Neutrophil (primary cell): ENCODE measurements around the gene RTN3.

Experiments
- H3K27ac ChIP-seq: fragments of 200-600 bp; sonication (generic); 2 replicates; pipeline ENCODE4 v1.5.1; 2016; ENCODE audit warnings: mild to moderate bottlenecking, moderate library complexity
- H3K27me3 ChIP-seq: fragments of 200-600 bp; sonication (generic); 2 replicates; pipeline ENCODE4 v1.6.0; 2016; ENCODE audit warnings: mild to moderate bottlenecking
- H3K36me3 ChIP-seq: fragments of 200-600 bp; sonication (generic); 2 replicates; pipeline ENCODE4 v1.5.1; 2017
- H3K4me1 ChIP-seq, 2 experiments: fragments of 200-600 bp in 1 of 2; sonication (generic) in 1 of 2; 1 replicate in 1 of 2; 2 replicates in 1 of 2; pipeline versions ENCODE4 v1.5.1 to v1.6.1; 2013 to 2016; ENCODE audit warnings: low read depth in 1 of 2, low read length in 1 of 2, mild to moderate bottlenecking in 1 of 2, moderate library complexity in 1 of 2; ENCODE audit not compliant: control insufficient read depth in 1 of 2, insufficient read depth in 1 of 2
- H3K4me3 ChIP-seq, 2 experiments: fragments of 200-600 bp in 1 of 2; sonication (generic) in 1 of 2; 1 replicate in 1 of 2; 2 replicates in 1 of 2; pipeline ENCODE4 v1.5.1; 2013 to 2016; ENCODE audit warnings: low read depth in 1 of 2, low read length in 1 of 2, mild to moderate bottlenecking in 1 of 2, moderate library complexity in 1 of 2
- H3K9me3 ChIP-seq: fragments of 200-600 bp; sonication (generic); 2 replicates; pipeline ENCODE4 v1.5.1; 2016
- TF ChIP-seq, protein P1 (sequence below): fragments of 200-600 bp; sonication (generic); IDR thresholded peaks from 2 replicates; pipeline ENCODE4 v1.5.1; 2016; ENCODE audit warnings: antibody characterized with exemption

The RTN3 gene

DNA sequence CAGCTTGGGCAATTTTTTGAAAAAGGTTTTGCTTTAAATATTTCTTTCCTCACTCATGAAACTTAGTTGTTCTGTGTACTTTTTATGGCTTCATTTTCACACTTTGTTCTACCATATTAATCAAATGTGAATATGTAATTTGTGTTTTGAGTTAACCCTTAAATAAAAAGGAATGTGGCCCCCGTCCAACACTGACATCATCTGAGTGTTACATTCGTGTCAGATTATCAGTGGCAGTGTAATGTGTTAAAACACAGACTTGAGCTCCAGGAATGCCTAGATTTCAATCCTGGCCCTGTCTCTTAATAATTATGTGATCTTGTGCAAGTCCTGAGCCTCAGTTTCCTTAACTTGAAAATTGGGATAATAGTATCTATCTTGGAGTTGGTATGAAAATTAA, 5.6 kb downstream of the RTN3 start:
- TF ChIP-seq, protein P1, sequence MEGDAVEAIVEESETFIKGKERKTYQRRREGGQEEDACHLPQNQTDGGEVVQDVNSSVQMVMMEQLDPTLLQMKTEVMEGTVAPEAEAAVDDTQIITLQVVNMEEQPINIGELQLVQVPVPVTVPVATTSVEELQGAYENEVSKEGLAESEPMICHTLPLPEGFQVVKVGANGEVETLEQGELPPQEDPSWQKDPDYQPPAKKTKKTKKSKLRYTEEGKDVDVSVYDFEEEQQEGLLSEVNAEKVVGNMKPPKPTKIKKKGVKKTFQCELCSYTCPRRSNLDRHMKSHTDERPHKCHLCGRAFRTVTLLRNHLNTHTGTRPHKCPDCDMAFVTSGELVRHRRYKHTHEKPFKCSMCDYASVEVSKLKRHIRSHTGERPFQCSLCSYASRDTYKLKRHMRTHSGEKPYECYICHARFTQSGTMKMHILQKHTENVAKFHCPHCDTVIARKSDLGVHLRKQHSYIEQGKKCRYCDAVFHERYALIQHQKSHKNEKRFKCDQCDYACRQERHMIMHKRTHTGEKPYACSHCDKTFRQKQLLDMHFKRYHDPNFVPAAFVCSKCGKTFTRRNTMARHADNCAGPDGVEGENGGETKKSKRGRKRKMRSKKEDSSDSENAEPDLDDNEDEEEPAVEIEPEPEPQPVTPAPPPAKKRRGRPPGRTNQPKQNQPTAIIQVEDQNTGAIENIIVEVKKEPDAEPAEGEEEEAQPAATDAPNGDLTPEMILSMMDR = no peak
- H3K4me3 ChIP-seq = peak overlapping the region; percentile 63 to 97
- H3K36me3 ChIP-seq = peaks cover 10% of the 10 kb centered on the region
- no peaks in the 10 kb centered on the region for H3K27me3 ChIP-seq
- H3K27ac ChIP-seq = peak overlapping the region; percentile 83
- peaks cover 85 to 99% of the 10 kb centered on the region in 2 experiments for H3K4me1 ChIP-seq
- no peaks in the 10 kb centered on the region for H3K9me3 ChIP-seq

DNA sequence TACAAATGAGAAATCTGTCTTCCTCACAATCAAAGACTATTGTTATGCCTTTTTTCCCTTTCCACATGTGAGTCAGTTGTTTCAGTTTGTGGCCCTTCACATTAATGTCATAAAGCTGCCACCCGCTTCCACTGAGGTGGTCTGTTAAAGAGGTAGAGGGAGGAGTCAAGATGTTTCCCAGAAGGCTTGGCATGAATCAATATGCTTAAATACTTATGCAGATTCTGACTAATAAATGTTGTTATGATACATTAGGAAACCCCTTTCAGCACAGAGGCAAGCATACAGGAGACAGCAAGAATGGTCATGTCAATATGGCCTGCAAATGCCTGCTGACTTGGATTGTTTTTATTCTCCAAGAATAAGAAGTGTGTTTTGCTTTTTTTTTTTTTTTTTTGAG, 6.5 kb downstream of the RTN3 start:
- Histone ChIP-seq H3K4me3 (peak overlapping the region; percentile 4 to 30), H3K36me3 (peaks cover 16% of the 10 kb centered on the region), H3K27me3 (no peaks in the 10 kb centered on the region), H3K4me1 (peaks cover 94 to 95% of the 10 kb centered on the region in 2 experiments), H3K9me3 (no peaks in the 10 kb centered on the region), H3K27ac (peak overlapping the region; percentile 83)
- TF ChIP-seq, protein P1 = no peak

DNA sequence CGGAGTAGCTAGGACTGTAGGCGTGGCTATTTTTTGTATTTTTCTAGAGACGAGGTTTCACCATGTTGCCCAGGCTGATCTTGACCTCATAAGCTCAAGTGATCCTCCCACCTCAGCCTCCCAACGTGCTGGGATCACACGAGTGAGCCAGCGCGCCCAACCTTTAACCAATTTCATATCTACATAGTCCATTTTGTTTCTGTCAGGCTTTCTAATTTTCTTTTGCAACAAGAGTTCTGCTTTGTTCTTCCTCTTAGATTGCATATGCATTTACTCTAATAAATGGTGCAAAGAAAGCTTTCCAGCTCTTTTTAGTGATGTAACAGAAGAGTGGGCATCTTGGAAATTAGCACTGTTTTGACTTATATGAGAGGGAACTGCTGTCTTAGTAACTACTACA, 13.3 kb downstream of the RTN3 start:
- Histone ChIP-seq H3K27ac (peak overlapping the region; percentile 71), H3K4me3 (peak overlapping the region in 1 of 2 experiments; percentile 32), H3K9me3 (no peaks in the 10 kb centered on the region), H3K4me1 (peaks cover 57 to 77% of the 10 kb centered on the region in 2 experiments), H3K36me3 (peaks cover 11% of the 10 kb centered on the region), H3K27me3 (no peaks in the 10 kb centered on the region)
- TF ChIP-seq, protein P1 = no peak

GRCh38 chr11:63698976-63699733, 17.9 kb downstream of the RTN3 start:
- H3K27ac ChIP-seq = peak overlapping the region; percentile 39

GRCh38 chr11:63699896-63700295, 18.6 kb downstream of the RTN3 start:
- H3K36me3 ChIP-seq = no peaks in the 10 kb centered on the region
- no peak overlapping the region for H3K4me3 ChIP-seq
- H3K27ac ChIP-seq = peak overlapping the region; percentile 2
- peaks cover 16 to 43% of the 10 kb centered on the region in 2 experiments for H3K4me1 ChIP-seq
- TF ChIP-seq, protein P1 = no peak
- no peaks in the 10 kb centered on the region for H3K9me3 ChIP-seq
- no peaks in the 10 kb centered on the region for H3K27me3 ChIP-seq

More at GRCh38 chr11:63698976-63699733, 17.9 kb downstream of the RTN3 start:
- Histone ChIP-seq H3K9me3 (no peaks in the 10 kb centered on the region), H3K4me1 (peaks cover 18 to 43% of the 10 kb centered on the region in 2 experiments), H3K36me3 (peaks cover 4% of the 10 kb centered on the region), H3K4me3 (no peak overlapping the region), H3K27me3 (no peaks in the 10 kb centered on the region)
- TF ChIP-seq, protein P1 = no peak
